ENCODE data around the gene THSD1. TPM values are rescaled to one million over a fixed set of nuclear protein-coding genes. Genes with fewer than 3 reads are reported as not detected.
A peak's percentile ranks its signal among the peaks of the same experiment; 100 is the strongest.

The THSD1 gene
- total and polyA plus RNA-seq, 2 donors from 2014 or later, result 2.2 to 6.4 TPM

DNA sequence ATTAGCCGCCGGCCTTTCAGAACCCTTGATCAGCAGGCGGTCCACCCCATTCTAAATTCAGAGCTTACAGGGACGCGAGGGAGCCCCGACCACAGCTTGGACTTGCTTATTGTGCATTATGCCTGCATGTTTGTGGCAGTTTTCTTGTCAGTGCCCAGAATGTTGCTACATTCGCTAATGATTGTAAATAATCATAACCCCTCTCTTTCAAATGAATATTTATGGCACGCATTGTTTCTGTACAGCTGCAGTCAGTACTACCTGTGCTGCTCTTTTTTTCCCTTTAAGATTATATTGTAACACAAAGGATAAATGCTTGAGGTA, 44.8 kb upstream of the THSD1 start:
- peak overlapping the region in 2 of 3 donors; percentile 9 to 58 for H3K9ac ChIP-seq (ENCODE audit: low read length in 3 of 3)

GRCh38 chr13:52450012-52450792, 44.2 kb upstream of the THSD1 start, which contains the start of gene VPS36:
VPS36 (minus strand) TSS chr13:52450634; CDS start chr13:52450594, 40 bp downstream.
- DNase-seq, result peak; percentile 96 to 98 (median 97)
- FAIRE-seq, result no peak
- Histone ChIP-seq H3K27ac (ENCODE audit: low read depth in 2 of 2, low read length in 2 of 2) (peak within 1 kb of the TSS; percentile 91 to 93), H3K4me3 (ENCODE audit: low read length in 3 of 3) (peak within 1 kb of the TSS; percentile 78 to 99 (median 85)), H3K27me3 (ENCODE audit: control insufficient read depth, insufficient read depth, low read length) (no peaks in the 10 kb centered on the region), H3K36me3 (ENCODE audit: control insufficient read depth in 2 of 3, insufficient read depth in 3 of 3, low read length in 3 of 3) (no peaks in the 10 kb centered on the region), H3K4me1 (ENCODE audit: control insufficient read depth in 2 of 3, insufficient read depth in 2 of 3, low read depth in 1 of 3, low read length in 3 of 3) (peaks cover 0 to 4% (median 4%) of the 10 kb centered on the region in 3 donors), H3K9me3 (ENCODE audit: control insufficient read depth in 2 of 3, insufficient read depth in 1 of 3, low read length in 3 of 3) (no peaks in the 10 kb centered on the region), H3K9ac (ENCODE audit: low read length in 3 of 3) (peak within 1 kb of the TSS; percentile 58 to 75 (median 61))
- intact Hi-C loops (cut with DNase I), result no loop called here
- TF ChIP-seq CTCF (IDR thresholded peaks at IDR 0.05; ENCODE audit: borderline replicate concordance, extremely low read depth, insufficient read depth), result peak; percentile 90

More for the DNA sequence above, 44.8 kb upstream of the THSD1 start:
- Histone ChIP-seq H3K9me3 (ENCODE audit: control insufficient read depth in 2 of 3, insufficient read depth in 1 of 3, low read length in 3 of 3) (no peaks in the 10 kb centered on the region), H3K27me3 (ENCODE audit: control insufficient read depth, insufficient read depth, low read length) (no peaks in the 10 kb centered on the region), H3K27ac (ENCODE audit: low read depth in 2 of 2, low read length in 2 of 2) (peak overlapping the region; percentile 91 to 93), H3K4me1 (ENCODE audit: control insufficient read depth in 2 of 3, insufficient read depth in 2 of 3, low read depth in 1 of 3, low read length in 3 of 3) (peaks cover 0 to 4% (median 4%) of the 10 kb centered on the region in 3 donors), H3K4me3 (ENCODE audit: low read length in 3 of 3) (peak overlapping the region in 2 of 3 donors; percentile 14 to 38), H3K36me3 (ENCODE audit: control insufficient read depth in 2 of 3, insufficient read depth in 3 of 3, low read length in 3 of 3) (no peaks in the 10 kb centered on the region)
- no peak for DNase-seq
- FAIRE-seq, result no peak
- intact Hi-C loops (cut with DNase I), result no loop called here
- no peak for TF ChIP-seq CTCF (IDR thresholded peaks at IDR 0.05; ENCODE audit: borderline replicate concordance, extremely low read depth, insufficient read depth)

- DNase-seq, result peak in 2 of 5 donors; percentile 29 to 43
Measured at GRCh38 chr13:52449331-52450011, 43.5 kb upstream of the THSD1 start.

More at GRCh38 chr13:52449331-52450011, 43.5 kb upstream of the THSD1 start:
- H3K4me1 ChIP-seq (ENCODE audit: control insufficient read depth in 2 of 3, insufficient read depth in 2 of 3, low read depth in 1 of 3, low read length in 3 of 3), result peaks cover 0 to 4% (median 4%) of the 10 kb centered on the region in 3 donors
- TF ChIP-seq CTCF (IDR thresholded peaks at IDR 0.05; ENCODE audit: borderline replicate concordance, extremely low read depth, insufficient read depth), result no peak
- H3K27me3 ChIP-seq (ENCODE audit: control insufficient read depth, insufficient read depth, low read length), result no peaks in the 10 kb centered on the region
- no peaks in the 10 kb centered on the region for H3K36me3 ChIP-seq (ENCODE audit: control insufficient read depth in 2 of 3, insufficient read depth in 3 of 3, low read length in 3 of 3)
- H3K9me3 ChIP-seq (ENCODE audit: control insufficient read depth in 2 of 3, insufficient read depth in 1 of 3, low read length in 3 of 3), result no peaks in the 10 kb centered on the region
- peak overlapping the region; percentile 91 to 93 for H3K27ac ChIP-seq (ENCODE audit: low read depth in 2 of 2, low read length in 2 of 2)
- H3K9ac ChIP-seq (ENCODE audit: low read length in 3 of 3), result peak overlapping the region; percentile 58 to 75 (median 61)
- FAIRE-seq, result no peak
- H3K4me3 ChIP-seq (ENCODE audit: low read length in 3 of 3), result peak overlapping the region; percentile 78 to 99 (median 85)
- intact Hi-C loops (cut with DNase I), result no loop called here

Data from kidney (tissue), 14 donors.